Keratinocyte (primary cell): Measurements from ENCODE around the gene PGBD1. TPM values are rescaled to one million over a fixed set of nuclear protein-coding genes. Genes with fewer than 3 reads are reported as not detected.
"Not testable (repeated sequence)": the region's sequence is repeated elsewhere in the genome, so short reads cannot be mapped to it uniquely, and the experiment has no call there.

Experiments used
- DNase-seq: peaks from one replicate; pipeline ENCODE4 v3.0.0-alpha.2; 2011; ENCODE audit warnings: low read depth, missing footprints, low spot score
- FAIRE-seq: peaks from 2 replicates; lab custom pipeline; 2011; peaks lifted over from hg19 to GRCh38; lab: Jason Lieb, UNC
- H2AFZ ChIP-seq: 2 replicates; pipeline ENCODE4 v1.6.0; 2012; ENCODE audit warnings: low read length, control low read depth, inconsistent platforms; ENCODE audit not compliant: control insufficient read depth
- H3K27ac ChIP-seq: 2 replicates; pipeline ENCODE4 v1.5.1; 2011; ENCODE audit warnings: low read length; ENCODE audit not compliant: control insufficient read depth, insufficient read depth
- H3K27me3 ChIP-seq: 3 replicates; pipeline ENCODE4 v1.6.0; 2011; ENCODE audit warnings: low read length; ENCODE audit not compliant: control insufficient read depth, insufficient read depth; ENCODE audit errors: extremely low read depth
- H3K36me3 ChIP-seq, 2 experiments: 2 replicates in 1 of 2; 3 replicates in 1 of 2; pipeline ENCODE4 v1.5.1; 2011; ENCODE audit warnings: low read length in 2 of 2, mild to moderate bottlenecking in 1 of 2; ENCODE audit not compliant: control insufficient read depth in 2 of 2, insufficient read depth in 2 of 2; ENCODE audit errors: extremely low read depth in 1 of 2
- H3K4me1 ChIP-seq: 3 replicates; pipeline ENCODE4 v1.5.1; 2011; ENCODE audit warnings: low read length; ENCODE audit not compliant: control insufficient read depth, insufficient read depth; ENCODE audit errors: extremely low read depth
- H3K4me2 ChIP-seq: 3 replicates; pipeline ENCODE4 v1.6.0; 2011; ENCODE audit warnings: low read depth, low read length; ENCODE audit not compliant: control insufficient read depth, insufficient read depth; ENCODE audit errors: extremely low read depth
- H3K4me3 ChIP-seq, 3 experiments: fragments of 200-600 bp in 1 of 3; sonication (generic) in 1 of 3; 2 replicates in 2 of 3; 3 replicates in 1 of 3; pipeline ENCODE4 v1.5.1; 2011 to 2016; ENCODE audit warnings: low read length in 3 of 3, mild to moderate bottlenecking in 3 of 3, control low read depth in 2 of 3, inconsistent platforms in 1 of 3, low read depth in 1 of 3, mixed read lengths in 1 of 3, mixed run types in 1 of 3, moderate library complexity in 1 of 3; ENCODE audit not compliant: control insufficient read depth in 2 of 3, insufficient read depth in 2 of 3; ENCODE audit errors: extremely low read depth in 1 of 3
- H3K79me2 ChIP-seq: 2 replicates; pipeline ENCODE4 v1.6.0; 2012; ENCODE audit warnings: low read length; ENCODE audit not compliant: control insufficient read depth, insufficient read depth
- H3K9ac ChIP-seq: 3 replicates; pipeline ENCODE4 v1.6.0; 2011; ENCODE audit warnings: low read length; ENCODE audit not compliant: control insufficient read depth, insufficient read depth; ENCODE audit errors: extremely low read depth
- H3K9me1 ChIP-seq: 3 replicates; pipeline ENCODE4 v1.6.0; 2011; ENCODE audit warnings: low read length; ENCODE audit not compliant: control insufficient read depth, insufficient read depth; ENCODE audit errors: extremely low read depth
- H3K9me3 ChIP-seq: 2 replicates; pipeline ENCODE4 v1.5.1; 2012; ENCODE audit warnings: low read depth, low read length; ENCODE audit not compliant: control insufficient read depth
- H4K20me1 ChIP-seq: 3 replicates; pipeline ENCODE4 v1.6.0; 2011; ENCODE audit warnings: low read length; ENCODE audit not compliant: control insufficient read depth, insufficient read depth; ENCODE audit errors: extremely low read depth
- EZH2 ChIP-seq: IDR thresholded peaks from one replicate; pipeline ENCODE4 v1.6.1; 2012; ENCODE audit warnings: inconsistent platforms, mild to moderate bottlenecking, low read length, moderate library complexity
- dilution Hi-C: fragments of 300-500 bp; cut with MboI; formaldehyde crosslinking; loops from one replicate; pipeline ENCODE4 v1.7.0; 2020; ENCODE audit warnings: low sequenced_read_pairs; ENCODE audit not compliant: extremely low pct_ligation_motif_present
- polyA plus RNA-seq, 5 experiments: library from polyadenylated mRNA; depleted of rRNA in 3 of 5; stranded (reverse) in 3 of 5; stranded (forward) in 1 of 5; unstranded in 1 of 5; fragments of >200 nt; gene quantifications; 1 replicate in 1 of 5; 2 replicates in 3 of 5; 3 replicates in 1 of 5; pipeline versions ENCODE4 v1.2.1 to v1.2.3, GENCODE V29; 2011 to 2012; ENCODE audit warnings: missing spikeins in 2 of 5, low read depth in 1 of 5, low replicate concordance in 1 of 5
- TF ChIP-seq, protein P1 (sequence below), 3 experiments: IDR thresholded peaks in 1 of 3; conservative IDR thresholded peaks in 1 of 3; optimal IDR thresholded peaks in 1 of 3; 2 replicates in 2 of 3; 3 replicates in 1 of 3; pipeline versions ENCODE3 to v1.5.1; 2011; ENCODE audit warnings: low read length in 3 of 3, mild to moderate bottlenecking in 3 of 3, moderate library complexity in 2 of 3, control low read depth in 1 of 3, inconsistent platforms in 1 of 3; ENCODE audit not compliant: insufficient read depth in 2 of 3; ENCODE audit errors: extremely low read depth in 1 of 3

Gene PGBD1
- polyA plus RNA-seq, 1 donor (not counting 4 experiments of a cell fraction or from before 2014, with no cell fraction given), result 3.1 TPM

- FAIRE-seq, result no peak
Observed at GRCh38 chr6:28311139-28311823, 29.9 kb downstream of the PGBD1 start.

GRCh38 chr6:28312939-28313338 lies 31.6 kb downstream of the PGBD1 start:
- no peaks in the 10 kb centered on the region for H4K20me1 ChIP-seq
- H3K9me1 ChIP-seq, result no peaks in the 10 kb centered on the region
- H3K4me2 ChIP-seq, result no peak overlapping the region
- TF ChIP-seq EZH2, result no peak
- TF ChIP-seq, protein P1, sequence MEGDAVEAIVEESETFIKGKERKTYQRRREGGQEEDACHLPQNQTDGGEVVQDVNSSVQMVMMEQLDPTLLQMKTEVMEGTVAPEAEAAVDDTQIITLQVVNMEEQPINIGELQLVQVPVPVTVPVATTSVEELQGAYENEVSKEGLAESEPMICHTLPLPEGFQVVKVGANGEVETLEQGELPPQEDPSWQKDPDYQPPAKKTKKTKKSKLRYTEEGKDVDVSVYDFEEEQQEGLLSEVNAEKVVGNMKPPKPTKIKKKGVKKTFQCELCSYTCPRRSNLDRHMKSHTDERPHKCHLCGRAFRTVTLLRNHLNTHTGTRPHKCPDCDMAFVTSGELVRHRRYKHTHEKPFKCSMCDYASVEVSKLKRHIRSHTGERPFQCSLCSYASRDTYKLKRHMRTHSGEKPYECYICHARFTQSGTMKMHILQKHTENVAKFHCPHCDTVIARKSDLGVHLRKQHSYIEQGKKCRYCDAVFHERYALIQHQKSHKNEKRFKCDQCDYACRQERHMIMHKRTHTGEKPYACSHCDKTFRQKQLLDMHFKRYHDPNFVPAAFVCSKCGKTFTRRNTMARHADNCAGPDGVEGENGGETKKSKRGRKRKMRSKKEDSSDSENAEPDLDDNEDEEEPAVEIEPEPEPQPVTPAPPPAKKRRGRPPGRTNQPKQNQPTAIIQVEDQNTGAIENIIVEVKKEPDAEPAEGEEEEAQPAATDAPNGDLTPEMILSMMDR (optimal IDR thresholded peaks at IDR 0.05 in 1 of 3, IDR thresholded peaks at IDR 0.05 in 1 of 3, conservative IDR thresholded peaks at IDR 0.05 in 1 of 3; ENCODE audit: extremely low read depth in 1 of 3, insufficient read depth in 2 of 3, low read length in 3 of 3), result no peak
- H3K79me2 ChIP-seq, result no peaks in the 10 kb centered on the region
- no peak overlapping the region for H3K27ac ChIP-seq
- no peak for DNase-seq
- peaks cover 5% of the 10 kb centered on the region for H3K4me1 ChIP-seq
- H3K4me3 ChIP-seq, result no peak overlapping the region
- no peaks in the 10 kb centered on the region for H3K27me3 ChIP-seq
- H3K36me3 ChIP-seq, result no peaks in the 10 kb centered on the region
- H3K9ac ChIP-seq, result no peak overlapping the region
- no peaks in the 10 kb centered on the region for H3K9me3 ChIP-seq
- dilution Hi-C loops, result no loop called here
- FAIRE-seq, result no peak
- H2AFZ ChIP-seq, result no peak overlapping the region

More at GRCh38 chr6:28311139-28311823, 29.9 kb downstream of the PGBD1 start:
- Histone ChIP-seq H2AFZ (no peak overlapping the region), H4K20me1 (no peaks in the 10 kb centered on the region), H3K9ac (no peak overlapping the region), H3K79me2 (no peaks in the 10 kb centered on the region), H3K9me3 (no peaks in the 10 kb centered on the region), H3K36me3 (no peaks in the 10 kb centered on the region), H3K4me1 (peaks cover 5% of the 10 kb centered on the region), H3K4me2 (peak overlapping the region; percentile 3), H3K9me1 (no peaks in the 10 kb centered on the region), H3K27me3 (no peaks in the 10 kb centered on the region), H3K4me3 (no peak overlapping the region), H3K27ac (no peak overlapping the region)
- DNase-seq, result no peak
- dilution Hi-C loops, result no loop called here
- TF ChIP-seq EZH2, result no peak

- DNase-seq (no peak), FAIRE-seq (no peak)
- TF ChIP-seq EZH2, result no peak
- TF ChIP-seq, protein P1 (optimal IDR thresholded peaks at IDR 0.05 in 1 of 3, IDR thresholded peaks at IDR 0.05 in 1 of 3, conservative IDR thresholded peaks at IDR 0.05 in 1 of 3; ENCODE audit: extremely low read depth in 1 of 3, insufficient read depth in 2 of 3, low read length in 3 of 3), result no peak
- no peaks in the 10 kb centered on the region for H4K20me1 ChIP-seq
- H3K36me3 ChIP-seq, result no peaks in the 10 kb centered on the region
- H3K4me2 ChIP-seq, result no peak overlapping the region
- H3K79me2 ChIP-seq, result no peaks in the 10 kb centered on the region
- H3K4me3 ChIP-seq, result no peak overlapping the region
- H3K9me1 ChIP-seq, result no peaks in the 10 kb centered on the region
- no peak overlapping the region for H3K9ac ChIP-seq
- peaks cover 5% of the 10 kb centered on the region for H3K4me1 ChIP-seq
- dilution Hi-C loops, result no loop called here
- no peaks in the 10 kb centered on the region for H3K9me3 ChIP-seq
- no peak overlapping the region for H3K27ac ChIP-seq
- no peaks in the 10 kb centered on the region for H3K27me3 ChIP-seq
- no peak overlapping the region for H2AFZ ChIP-seq
Observed at GRCh38 chr6:28315628-28316027, 34.3 kb downstream of the PGBD1 start.

GRCh38 chr6:28317866-28318265 lies 36.5 kb downstream of the PGBD1 start:
- H3K36me3 ChIP-seq, H3K79me2 ChIP-seq, H3K9me1 ChIP-seq, H3K9me3 ChIP-seq, dilution Hi-C loops, FAIRE-seq, H2AFZ ChIP-seq, H3K4me2 ChIP-seq, H3K4me3 ChIP-seq, DNase-seq, H3K27ac ChIP-seq, H3K4me1 ChIP-seq, H3K9ac ChIP-seq, H4K20me1 ChIP-seq, H3K27me3 ChIP-seq: not testable (repeated sequence)
